ENCODE data around the gene TNIP2.
A peak's percentile ranks its signal among the peaks of the same experiment; 100 is the strongest.

TNIP2 gene

DNA sequence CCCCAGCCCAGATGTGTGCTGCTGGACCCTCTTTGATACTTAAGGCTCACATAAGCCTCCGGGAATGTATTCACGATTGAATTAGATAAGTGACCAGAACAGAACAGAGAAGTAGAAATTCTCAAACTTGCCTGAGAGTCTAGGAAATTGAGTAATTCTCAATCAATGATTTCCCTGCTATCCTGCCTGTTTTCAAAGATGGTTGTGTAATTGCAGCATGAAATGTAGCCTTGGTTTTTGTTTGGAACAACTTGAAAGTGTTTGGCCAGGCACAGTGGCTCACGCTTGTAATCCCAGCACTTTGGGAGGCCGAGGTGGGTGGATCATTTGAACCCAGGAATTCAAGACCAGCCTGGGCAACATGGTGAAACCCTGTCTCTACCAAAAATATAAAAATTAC lies 41.2 kb downstream of the TNIP2 start:
- DNase-seq (ENCODE audit: low spot score): no peak

DNA sequence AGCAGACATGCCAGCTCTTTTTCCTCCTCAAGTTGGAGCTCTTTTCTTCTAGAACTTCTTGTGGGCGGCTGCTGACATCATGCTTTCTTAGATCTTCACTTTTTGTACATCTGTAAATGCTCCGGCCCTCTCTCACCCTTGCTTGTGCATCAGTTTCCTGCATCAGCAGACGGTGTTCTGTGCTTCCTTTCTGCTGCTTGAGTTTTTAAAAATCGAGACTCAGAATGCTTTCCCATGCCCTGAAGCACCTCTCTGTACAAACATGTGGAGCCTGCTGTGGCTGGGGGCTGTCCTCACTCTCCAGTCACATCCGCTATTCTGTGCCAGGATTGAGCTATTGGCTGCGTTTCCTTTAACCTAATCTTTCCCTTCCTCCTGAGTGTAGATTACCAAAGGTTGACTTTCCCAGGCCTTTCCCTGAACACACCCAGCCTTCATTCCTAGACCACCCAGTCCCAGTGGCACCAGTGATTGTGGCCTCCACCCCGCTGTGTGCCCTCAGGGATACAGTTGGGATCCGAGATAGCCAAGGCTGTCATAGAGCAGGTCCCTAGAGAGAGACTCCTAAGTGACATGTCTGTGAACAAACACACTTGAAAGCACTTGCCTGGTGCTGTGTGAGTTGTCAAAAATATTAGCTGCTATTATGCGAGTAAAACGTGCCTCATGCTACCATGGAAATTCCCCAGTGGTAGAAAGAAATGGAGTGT lies 41.9 kb downstream of the TNIP2 start:
- no peak for DNase-seq (ENCODE audit: low spot score)

DNA sequence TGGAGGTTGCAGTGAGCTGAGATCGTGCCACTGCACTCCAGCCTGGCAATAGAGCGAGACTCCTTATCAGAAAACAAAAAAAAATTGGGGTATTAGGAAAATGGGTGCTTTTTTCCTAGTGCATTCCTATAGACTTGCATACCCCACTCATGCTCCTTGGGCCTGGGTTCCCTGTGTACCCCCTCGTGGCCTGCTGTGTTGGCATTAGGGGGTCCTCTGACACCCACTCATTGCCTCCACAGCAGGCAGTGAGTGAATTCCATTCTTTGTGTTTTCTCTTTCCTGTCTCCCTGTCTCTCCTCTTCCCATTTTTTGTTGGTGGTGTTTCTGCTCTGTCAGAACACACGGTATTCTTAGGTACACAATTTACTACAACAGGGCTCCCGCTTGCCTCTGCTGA lies 42.8 kb downstream of the TNIP2 start:
- no peak for DNase-seq (ENCODE audit: low spot score)

DNA sequence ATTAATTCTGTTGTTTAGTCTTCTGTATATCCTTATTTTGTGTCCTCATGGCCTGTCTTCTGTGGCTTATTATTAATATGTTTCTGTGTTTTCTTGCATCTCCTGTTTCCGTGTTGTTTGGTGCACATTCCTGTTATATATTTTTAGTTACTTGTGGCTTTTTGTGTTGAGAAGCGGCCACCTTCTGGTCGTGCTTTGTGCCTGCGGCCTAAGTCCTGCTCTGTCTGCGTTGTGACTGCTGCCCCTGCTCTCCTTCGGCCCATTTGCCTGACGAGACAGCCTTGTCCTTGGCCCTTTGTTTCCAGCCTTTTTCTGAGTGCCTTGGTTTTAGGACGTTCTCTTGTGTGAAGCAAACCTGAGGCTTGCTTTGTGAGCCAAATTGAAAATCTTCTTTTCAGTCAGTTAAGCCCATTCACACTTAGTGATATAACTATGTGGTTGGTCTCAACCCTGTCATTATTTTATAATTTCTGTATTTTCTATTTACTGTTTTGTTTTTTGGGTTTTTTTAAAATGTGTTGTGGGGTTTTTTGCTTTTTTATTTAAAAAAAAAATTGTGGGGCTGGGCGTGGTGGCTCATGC lies 43.8 kb downstream of the TNIP2 start:
- DNase-seq (ENCODE audit: low spot score): peak; percentile 55

DNA sequence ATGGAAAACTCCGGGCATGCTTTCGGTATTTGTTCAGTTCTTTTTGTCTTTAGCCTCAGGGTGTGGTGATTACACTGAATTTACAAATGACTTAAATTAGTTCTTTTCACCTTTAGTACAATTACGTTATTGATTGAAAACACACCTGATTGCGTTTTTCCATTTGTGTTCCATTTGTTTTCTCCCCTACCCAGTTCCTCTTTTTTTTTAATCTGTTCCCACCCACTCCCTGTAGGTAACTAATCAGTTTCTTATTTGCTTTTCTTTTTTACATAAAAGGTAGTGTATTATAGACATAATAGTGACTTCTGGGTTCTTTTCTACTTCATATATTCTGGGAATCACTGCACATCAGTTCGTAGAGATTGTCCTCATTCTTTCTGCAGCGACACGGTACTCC lies 53.4 kb downstream of the TNIP2 start:
- DNase-seq (ENCODE audit: low spot score): no peak

DNA sequence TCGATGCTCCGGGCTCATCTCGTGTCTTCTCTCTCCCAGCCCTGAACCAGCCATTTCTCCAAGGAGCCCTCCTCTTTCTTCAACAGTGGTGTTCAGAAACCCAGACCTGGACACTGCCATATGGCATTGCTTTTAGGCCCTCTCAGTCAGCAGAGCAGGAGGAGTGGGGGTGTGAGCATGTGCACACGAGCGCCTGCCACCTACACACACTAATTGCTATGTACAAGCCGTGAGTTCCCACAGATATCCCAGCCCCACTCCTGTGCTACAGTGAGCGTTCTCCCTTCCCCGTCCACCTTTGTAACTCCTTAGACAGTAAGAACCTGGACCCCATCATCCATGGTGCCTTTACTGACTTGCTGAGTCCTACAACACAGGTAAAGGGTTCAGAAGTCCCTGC lies 53.8 kb downstream of the TNIP2 start:
- DNase-seq (ENCODE audit: low spot score): no peak

DNA sequence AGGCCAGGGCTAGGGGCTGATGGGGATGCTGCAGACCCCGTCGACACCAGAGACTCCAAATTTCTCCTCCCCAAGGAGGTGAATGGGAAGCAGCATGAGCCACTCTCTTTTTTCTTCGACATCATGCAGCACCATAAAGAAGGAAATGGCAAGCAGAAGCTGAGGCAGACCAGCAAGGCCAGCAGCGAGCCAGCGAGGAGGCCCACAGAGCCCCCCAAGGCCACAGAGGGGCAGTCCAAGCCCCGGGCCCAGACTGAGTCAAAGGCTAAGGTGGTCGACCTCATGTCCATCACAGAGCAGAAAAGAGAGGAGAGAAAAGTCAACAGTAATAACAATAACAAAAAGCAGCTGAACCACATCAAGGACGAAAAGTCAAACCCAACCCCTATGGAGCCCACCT lies 56.1 kb downstream of the TNIP2 start:
- no peak for DNase-seq (ENCODE audit: low spot score)

DNA sequence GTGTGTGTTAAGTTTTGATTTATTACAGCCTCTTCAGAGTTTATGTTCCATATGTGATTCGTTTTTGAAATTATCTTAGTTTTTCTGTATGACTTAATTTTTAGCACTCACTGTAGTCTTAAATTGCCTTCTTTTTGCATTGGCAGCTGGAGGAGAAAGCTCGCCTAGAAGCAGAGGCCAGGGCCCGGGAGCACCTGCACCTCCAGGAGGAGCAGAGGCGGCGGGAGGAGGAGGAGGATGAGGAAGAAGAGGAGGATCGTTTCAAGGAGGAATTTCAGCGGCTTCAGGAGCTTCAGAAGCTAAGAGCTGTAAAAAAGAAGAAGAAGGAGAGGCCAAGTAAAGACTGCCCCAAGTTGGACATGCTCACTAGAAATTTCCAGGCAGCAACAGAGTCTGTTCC lies 56.6 kb downstream of the TNIP2 start:
- DNase-seq (ENCODE audit: low spot score): no peak

DNA sequence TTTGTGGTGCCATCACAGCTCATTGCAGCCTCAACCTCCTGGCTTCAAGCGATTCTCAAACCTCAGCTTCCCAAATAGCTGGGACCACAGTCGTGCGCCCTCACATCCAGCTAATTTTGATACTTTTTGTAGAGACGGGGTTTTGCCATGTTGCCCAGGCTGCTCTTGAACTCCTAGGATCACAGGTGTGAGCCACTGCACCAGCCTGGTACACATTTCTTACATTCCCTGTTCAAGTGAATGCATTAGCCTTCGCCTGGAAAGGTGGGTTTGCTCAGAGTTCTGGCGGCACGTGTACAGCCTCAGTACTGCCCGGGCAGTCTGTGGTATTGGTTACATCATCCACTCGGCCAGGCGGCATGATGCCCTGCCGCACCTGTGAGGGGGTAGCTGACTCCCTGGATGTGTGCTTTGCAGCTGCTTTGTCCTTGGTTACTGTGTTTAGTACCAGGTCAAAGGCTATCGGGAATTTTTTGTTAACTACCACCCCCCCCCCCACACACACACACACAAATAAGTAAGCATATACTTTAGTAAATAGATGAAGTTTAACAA lies 57.1 kb downstream of the TNIP2 start:
- no peak for DNase-seq (ENCODE audit: low spot score)

DNA sequence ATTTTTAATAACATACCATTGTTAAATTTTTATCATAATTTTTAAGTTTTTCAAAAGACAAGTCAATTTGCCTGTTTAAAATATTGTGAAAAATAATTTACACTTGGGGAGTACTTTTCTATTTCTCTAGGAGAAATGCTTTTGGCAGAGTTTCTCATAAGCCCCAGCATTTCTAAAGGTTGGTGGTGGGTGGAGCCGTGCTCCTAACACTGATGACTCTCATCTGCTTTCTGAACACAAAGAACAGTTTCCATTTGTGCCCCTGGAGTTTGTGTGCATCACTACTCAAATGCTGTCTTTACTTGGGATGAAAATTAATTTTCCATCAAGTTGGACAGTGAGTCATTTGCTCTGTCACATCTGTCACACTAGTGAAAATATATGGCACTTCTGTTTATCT lies 57.6 kb downstream of the TNIP2 start:
- no peak for DNase-seq (ENCODE audit: low spot score)

DNA sequence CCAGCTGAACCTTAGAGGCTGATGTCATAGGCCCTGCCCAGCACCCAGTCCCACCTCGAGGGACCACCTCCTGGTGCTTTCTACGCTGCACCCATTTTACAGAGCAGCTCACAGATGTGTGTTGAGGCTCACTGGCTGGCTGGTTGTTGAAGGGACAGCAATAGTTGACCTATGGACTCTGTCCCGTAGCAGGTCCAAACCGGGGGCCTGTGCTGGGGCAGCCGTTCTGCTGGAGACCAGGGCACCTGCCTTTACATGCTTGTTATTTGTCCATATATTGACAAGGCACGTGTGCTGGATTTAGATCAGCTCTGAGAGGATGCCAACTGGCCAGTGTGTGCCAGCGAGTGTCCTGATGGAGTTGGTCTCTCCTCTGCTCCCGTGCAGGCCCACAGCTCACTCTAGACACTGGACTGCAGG lies 58.1 kb downstream of the TNIP2 start:
- DNase-seq (ENCODE audit: low spot score): no peak

DNA sequence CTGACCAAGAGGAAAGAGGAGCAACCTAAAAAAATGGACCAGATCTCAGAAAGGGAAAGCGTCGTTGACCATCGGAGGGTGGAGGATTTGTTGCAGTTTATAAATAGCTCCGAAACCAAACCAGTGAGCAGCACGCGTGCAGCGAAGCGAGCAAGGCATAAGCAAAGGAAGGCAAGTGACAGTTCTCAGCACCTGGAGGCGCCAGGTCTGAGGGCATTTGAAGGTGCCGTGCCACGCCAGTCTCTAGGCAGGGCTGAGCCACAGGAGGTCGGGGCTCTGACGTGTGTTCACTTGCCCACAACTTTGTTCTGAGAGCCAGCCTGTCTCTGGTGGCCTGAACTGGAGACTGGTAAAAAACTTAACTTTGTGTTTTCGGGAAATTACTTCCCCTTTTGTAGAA lies 59.7 kb downstream of the TNIP2 start:
- DNase-seq (ENCODE audit: low spot score): no peak

DNA sequence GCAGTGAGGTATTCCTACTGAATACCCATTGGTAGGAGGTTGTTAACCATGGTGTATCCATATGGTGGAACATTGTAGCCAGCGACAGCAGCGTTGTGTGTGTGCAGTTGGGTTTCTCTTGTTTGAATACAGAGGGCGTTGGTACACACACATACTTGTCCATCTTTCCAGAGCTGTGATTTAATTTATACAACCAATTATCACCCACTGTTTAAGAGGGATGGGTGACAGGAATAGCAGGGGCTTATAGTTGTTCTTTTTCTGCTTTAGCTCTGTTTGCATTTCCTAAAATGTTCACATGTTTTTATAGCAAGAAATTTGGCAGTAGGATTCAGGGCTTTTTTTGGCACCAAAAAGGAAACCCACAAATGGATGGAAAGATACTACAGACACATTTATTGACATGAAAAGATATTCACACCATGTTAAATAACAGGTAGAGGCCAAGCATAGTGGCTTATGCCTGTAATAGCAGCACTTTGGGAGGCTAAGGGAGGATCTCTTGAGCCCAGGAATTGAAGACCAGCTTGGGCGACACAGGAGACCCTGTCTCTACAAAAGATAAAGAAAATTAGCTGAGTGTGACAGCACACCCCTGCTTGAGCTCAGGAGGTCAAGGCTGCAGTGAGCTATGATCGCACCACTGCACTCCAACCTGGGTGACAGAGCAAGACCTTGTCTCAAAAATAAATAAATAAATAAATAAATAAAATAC lies 60.6 kb downstream of the TNIP2 start:
- DNase-seq (ENCODE audit: low spot score): no peak

DNA sequence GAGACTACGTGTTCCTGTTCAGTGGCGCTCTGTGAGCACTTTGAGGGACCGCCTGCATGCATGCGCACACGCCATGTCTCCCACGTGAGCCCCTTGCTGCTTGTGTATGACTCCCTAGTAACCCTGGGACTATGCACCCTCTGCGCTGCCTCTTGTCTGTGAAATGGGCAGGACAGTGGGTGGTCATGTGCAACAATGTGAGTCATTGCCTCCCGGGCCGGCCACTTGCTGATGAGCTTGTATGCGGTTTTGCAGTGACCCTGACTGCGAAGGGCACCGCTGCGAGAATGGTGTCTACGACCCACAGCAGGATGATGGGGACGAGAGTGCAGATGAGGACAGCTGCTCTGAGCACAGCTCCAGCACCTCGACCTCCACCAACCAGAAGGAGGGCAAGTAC lies 61.4 kb downstream of the TNIP2 start:
- no peak for DNase-seq (ENCODE audit: low spot score)

DNA sequence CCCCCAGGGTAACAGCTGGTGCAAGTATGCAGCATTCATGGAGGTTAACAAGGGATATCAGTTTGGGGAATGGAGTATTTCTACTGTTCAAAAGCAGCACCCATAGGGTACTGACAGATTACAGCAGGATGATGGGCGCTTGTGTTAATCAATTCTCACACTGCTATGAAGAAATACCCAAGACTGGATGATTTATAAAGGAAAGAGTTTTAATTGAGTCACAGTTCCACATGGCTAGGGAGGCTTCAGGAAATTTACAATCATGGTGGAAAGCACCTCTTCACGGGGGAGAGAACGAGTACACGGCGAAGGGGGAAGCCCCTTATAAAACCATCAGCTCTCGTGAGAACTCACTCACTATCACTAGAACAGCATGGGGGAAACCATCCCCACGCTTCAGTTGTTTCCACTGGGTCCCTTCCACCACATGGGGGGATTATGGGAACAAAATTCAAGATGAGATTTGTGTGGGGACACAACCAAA lies 64.1 kb downstream of the TNIP2 start:
- no peak for DNase-seq (ENCODE audit: low spot score)
